HEK293T (cell line): Measurements from ENCODE around the gene GRM4.

Experiments
- CTCF ChIA-PET: fragments of 350-600 bp; formaldehyde crosslinking; extraction: SDS; loops from one replicate; lab custom pipeline; 2021; ENCODE audit warnings: antibody characterized with exemption, inconsistent platforms; lab: Yijun Ruan, JAX
- POLR2A ChIA-PET: fragments of 350-600 bp; formaldehyde crosslinking; extraction: SDS; loops from one replicate; lab custom pipeline; 2020; ENCODE audit warnings: antibody characterized with exemption, inconsistent platforms; lab: Yijun Ruan, JAX
- DNase-seq: peaks from one replicate; pipeline ENCODE4 v3.0.0; 2012; ENCODE audit warnings: mixed read lengths; ENCODE audit errors: extremely low spot score
- ARNT ChIP-seq: fragments of 450-650 bp; IDR thresholded peaks from 2 replicates; pipeline ENCODE4 v1.6.1; 2017; ENCODE audit warnings: mild to moderate bottlenecking
- BHLHE40 ChIP-seq: fragments of 450-650 bp; IDR thresholded peaks from 2 replicates; pipeline ENCODE4 v1.6.1; 2016; ENCODE audit warnings: mild to moderate bottlenecking, moderate library complexity, borderline replicate concordance
- CTBP1 ChIP-seq: fragments of 450-650 bp; IDR thresholded peaks from 2 replicates; pipeline ENCODE4 v1.6.1; 2016; ENCODE audit warnings: borderline replicate concordance
- ELF4 ChIP-seq: fragments of 450-650 bp; IDR thresholded peaks from 2 replicates; pipeline ENCODE4 v1.6.1; 2017; ENCODE audit warnings: antibody characterized with exemption
- FOXA1 ChIP-seq: fragments of 450-650 bp; IDR thresholded peaks from 2 replicates; pipeline ENCODE4 v1.6.1; 2016; ENCODE audit warnings: mild to moderate bottlenecking
- FOXK2 ChIP-seq: fragments of 450-650 bp; IDR thresholded peaks from 2 replicates; pipeline ENCODE4 v1.6.1; 2016; ENCODE audit warnings: mild to moderate bottlenecking
- FOXM1 ChIP-seq: fragments of 450-650 bp; IDR thresholded peaks from 2 replicates; pipeline ENCODE4 v1.6.1; 2017; ENCODE audit warnings: mild to moderate bottlenecking, borderline replicate concordance
- HDGF ChIP-seq: fragments of 450-650 bp; IDR thresholded peaks from 2 replicates; pipeline ENCODE4 v1.6.1; 2017; ENCODE audit warnings: antibody characterized with exemption, borderline replicate concordance
- L3MBTL2 ChIP-seq: fragments of 450-650 bp; conservative IDR thresholded peaks from 2 replicates; pipeline ENCODE4 v1.6.1; 2016; ENCODE audit warnings: mild to moderate bottlenecking
- LEF1 ChIP-seq: fragments of 450-650 bp; IDR thresholded peaks from 2 replicates; pipeline ENCODE4 v1.6.1; 2017; ENCODE audit warnings: mild to moderate bottlenecking, borderline replicate concordance
- NFRKB ChIP-seq: fragments of 450-650 bp; IDR thresholded peaks from 2 replicates; pipeline ENCODE4 v1.6.1; 2016; ENCODE audit warnings: mild to moderate bottlenecking, moderate library complexity
- PKNOX1 ChIP-seq: fragments of 450-650 bp; IDR thresholded peaks from 2 replicates; pipeline ENCODE4 v1.6.1; 2016
- SP1 ChIP-seq: fragments of 450-650 bp; IDR thresholded peaks from 2 replicates; pipeline ENCODE4 v1.6.1; 2017
- SUZ12 ChIP-seq: fragments of 450-650 bp; IDR thresholded peaks from 2 replicates; pipeline ENCODE4 v1.6.1; 2016; ENCODE audit warnings: mild to moderate bottlenecking
- TARDBP ChIP-seq: fragments of 450-650 bp; IDR thresholded peaks from 2 replicates; pipeline ENCODE4 v1.6.1; 2016
- ZNF384 ChIP-seq: fragments of 450-650 bp; IDR thresholded peaks from 2 replicates; pipeline ENCODE4 v1.6.1; 2016

Gene GRM4

GRCh38 chr6:34029489-34030280 is 116.2 kb downstream of the GRM4 start:
- ChIA-PET CTCF (interaction anchor here (0.8 kb wide), 1 partner anchor 120 kb away, joined by 3 read pairs; no protein-coding TSS in a partner anchor), POLR2A (no interaction called here)
- TF ChIP-seq FOXA1 = no peak
- TF ChIP-seq NFRKB = no peak
- no peak for TF ChIP-seq LEF1
- no peak for TF ChIP-seq PKNOX1
- TF ChIP-seq ELF4 = no peak
- TF ChIP-seq L3MBTL2 = no peak
- no peak for TF ChIP-seq TARDBP
- no peak for TF ChIP-seq ZNF384
- no peak for TF ChIP-seq ARNT
- TF ChIP-seq SUZ12 = no peak
- no peak for TF ChIP-seq BHLHE40
- no peak for TF ChIP-seq HDGF
- no peak for DNase-seq

GRCh38 chr6:34028691-34029360 is 117.1 kb downstream of the GRM4 start:
- CTCF ChIA-PET = interaction anchor here (1.1 to 2.7 kb wide), 5 partner anchors 39 to 258 kb away, joined by 4 to 26 read pairs (median 6); no protein-coding TSS in a partner anchor
- no peak for TF ChIP-seq TARDBP
- TF ChIP-seq CTBP1 = no peak
- TF ChIP-seq FOXK2 = no peak
- no peak for TF ChIP-seq LEF1
- TF ChIP-seq L3MBTL2 = no peak
- TF ChIP-seq NFRKB = no peak
- no peak for TF ChIP-seq ELF4
- no peak for TF ChIP-seq HDGF
- no peak for TF ChIP-seq FOXA1
- TF ChIP-seq ZNF384 = no peak
- no peak for TF ChIP-seq SP1
- TF ChIP-seq ARNT = no peak
- no peak for TF ChIP-seq BHLHE40
- TF ChIP-seq FOXM1 = no peak
- no peak for TF ChIP-seq PKNOX1
- TF ChIP-seq SUZ12 = no peak
- POLR2A ChIA-PET = no interaction called here
- DNase-seq = no peak

GRCh38 chr6:34027939-34028441 is 117.9 kb downstream of the GRM4 start:
- DNase-seq = no peak
- no peak for TF ChIP-seq HDGF
- no peak for TF ChIP-seq LEF1
- no peak for TF ChIP-seq CTBP1
- no peak for TF ChIP-seq ELF4
- TF ChIP-seq PKNOX1 = no peak
- no peak for TF ChIP-seq FOXM1
- TF ChIP-seq BHLHE40 = no peak
- TF ChIP-seq FOXA1 = no peak
- no peak for TF ChIP-seq SUZ12
- no peak for TF ChIP-seq ZNF384
- no peak for TF ChIP-seq FOXK2
- TF ChIP-seq SP1 = no peak
- no peak for TF ChIP-seq NFRKB
- TF ChIP-seq ARNT = no peak
- TF ChIP-seq L3MBTL2 = no peak
- ChIA-PET POLR2A (interaction anchor here (1.0 to 1.2 kb wide), 2 partner anchors 255 to 317 kb away, joined by 3 read pairs; partner anchors contain the start of gene UQCC2), CTCF (interaction anchor here (0.8 to 2.7 kb wide), 16 partner anchors 14 to 317 kb away, joined by 3 to 26 read pairs (median 4); partner anchors contain the start of gene UQCC2)

- CTCF ChIA-PET = interaction anchor here (0.6 to 2.7 kb wide), 18 partner anchors 14 to 316 kb away, joined by 3 to 26 read pairs (median 4); partner anchors contain the start of gene UQCC2
- TF ChIP-seq ARNT = no peak
- TF ChIP-seq L3MBTL2 = no peak
- TF ChIP-seq FOXA1 = no peak
- no peak for TF ChIP-seq BHLHE40
- no peak for TF ChIP-seq FOXK2
- no peak for TF ChIP-seq NFRKB
- TF ChIP-seq ELF4 = no peak
- no peak for TF ChIP-seq CTBP1
- no peak for TF ChIP-seq PKNOX1
- no peak for TF ChIP-seq ZNF384
- no peak for TF ChIP-seq HDGF
- no peak for TF ChIP-seq FOXM1
- no peak for TF ChIP-seq TARDBP
- no peak for TF ChIP-seq LEF1
- TF ChIP-seq SP1 = no peak
- TF ChIP-seq SUZ12 = no peak
- POLR2A ChIA-PET = interaction anchor here (1.0 to 1.2 kb wide), 2 partner anchors 255 to 316 kb away, joined by 3 read pairs; partner anchors contain the start of gene UQCC2
- DNase-seq = peak; percentile 74
These were observed 118.4 kb downstream of the GRM4 start for GRCh38 chr6:34027445-34027936.
